Left lung (tissue), 10 donors: ENCODE results near the gene CCL4. TPM values are rescaled to one million over a fixed set of nuclear protein-coding genes. Genes with fewer than 3 reads are reported as not detected.

Experiments used
- ATAC-seq: fragments of 200-7000 bp; cut with Tn5 transposase; one replicate; pipeline ENCODE4 v1.9.1; 2020; ENCODE audit warnings: moderate library complexity
- DNase-seq, 4 donors: peaks; one replicate each; pipeline ENCODE4 v3.0.0-alpha.2; 2013 to 2020
- H3K27ac ChIP-seq, 2 donors: fragments of 200-600 bp; sonication (generic) in 1 of 2; one replicate each; pipeline versions ENCODE4 v1.5.0 to v1.8.0; 2020 to 2021
- H3K27me3 ChIP-seq, 2 donors: fragments of 200-600 bp; sonication (generic) in 1 of 2; one replicate each; pipeline versions ENCODE4 v1.5.0 to v1.8.0; 2020 to 2021
- H3K36me3 ChIP-seq, 2 donors: fragments of 200-600 bp; sonication (generic) in 1 of 2; one replicate each; pipeline versions ENCODE4 v1.5.0 to v1.8.0; 2020 to 2021
- H3K4me1 ChIP-seq, 2 donors: fragments of 200-600 bp; one replicate each; pipeline ENCODE4 v1.8.0; 2021
- H3K4me3 ChIP-seq, 2 donors: fragments of 200-600 bp; sonication (generic) in 1 of 2; one replicate each; pipeline versions ENCODE4 v1.5.0 to v1.8.0; 2020 to 2021; ENCODE audit warnings: mild to moderate bottlenecking in 1 of 2
- H3K9me3 ChIP-seq, 2 donors: fragments of 200-600 bp; sonication (generic) in 1 of 2; one replicate each; pipeline versions ENCODE4 v1.5.0 to v1.8.0; 2020 to 2021
- intact Hi-C, 2 donors: fragments of 100-400 bp; cut with DNase I; formaldehyde crosslinking; loops; one replicate each; pipeline versions ENCODE4 v1.11.2 to v1.14.2; 2022
- polyA plus RNA-seq, 6 donors: library from polyadenylated mRNA; unstranded; fragments of 120-200 nt; gene quantifications; one replicate each; pipeline ENCODE4 v1.2.1, GENCODE V29; 2013; ENCODE audit not compliant: insufficient read length in 6 of 6
- total RNA-seq, 2 donors: library from RNA; stranded (reverse); fragmentation: NEBNext Ultra II Directional; extraction: Animal tissue kit (Norgen Biotek cat#: 25700); gene quantifications; one replicate each; pipeline ENCODE4 v1.2.1, GENCODE V29; 2021
- TF ChIP-seq, protein P1 (sequence below), 2 donors: fragments of 200-600 bp; sonication (generic) in 1 of 2; IDR thresholded peaks; one replicate each; pipeline versions ENCODE4 v1.5.0 to v1.8.0; 2021; ENCODE audit warnings: antibody characterized with exemption in 2 of 2
- donor health status: DM: no; HTN: yes; CAD: no.
- donor health status: DM: no; HTN: no; CAD: no.

The CCL4 gene
- total and polyA plus RNA-seq, 8 donors: 0.72 to 62.0 (median 6.6) TPM

- H3K4me1 ChIP-seq: peaks cover 0 to 11% of the 10 kb centered on the region in 2 donors
- no peak overlapping the region for H3K4me3 ChIP-seq
- H3K9me3 ChIP-seq: no peaks in the 10 kb centered on the region
- intact Hi-C loops: loop anchor here (5.0 to 10.0 kb wide), 2 partner anchors 175 to 177 kb away; no protein-coding TSS in a partner anchor
- no peaks in the 10 kb centered on the region for H3K36me3 ChIP-seq
- ATAC-seq: peak; percentile 49
- H3K27ac ChIP-seq: no peak overlapping the region
- peaks cover 0 to 15% of the 10 kb centered on the region in 2 donors for H3K27me3 ChIP-seq
- no peak for DNase-seq
- TF ChIP-seq, protein P1, sequence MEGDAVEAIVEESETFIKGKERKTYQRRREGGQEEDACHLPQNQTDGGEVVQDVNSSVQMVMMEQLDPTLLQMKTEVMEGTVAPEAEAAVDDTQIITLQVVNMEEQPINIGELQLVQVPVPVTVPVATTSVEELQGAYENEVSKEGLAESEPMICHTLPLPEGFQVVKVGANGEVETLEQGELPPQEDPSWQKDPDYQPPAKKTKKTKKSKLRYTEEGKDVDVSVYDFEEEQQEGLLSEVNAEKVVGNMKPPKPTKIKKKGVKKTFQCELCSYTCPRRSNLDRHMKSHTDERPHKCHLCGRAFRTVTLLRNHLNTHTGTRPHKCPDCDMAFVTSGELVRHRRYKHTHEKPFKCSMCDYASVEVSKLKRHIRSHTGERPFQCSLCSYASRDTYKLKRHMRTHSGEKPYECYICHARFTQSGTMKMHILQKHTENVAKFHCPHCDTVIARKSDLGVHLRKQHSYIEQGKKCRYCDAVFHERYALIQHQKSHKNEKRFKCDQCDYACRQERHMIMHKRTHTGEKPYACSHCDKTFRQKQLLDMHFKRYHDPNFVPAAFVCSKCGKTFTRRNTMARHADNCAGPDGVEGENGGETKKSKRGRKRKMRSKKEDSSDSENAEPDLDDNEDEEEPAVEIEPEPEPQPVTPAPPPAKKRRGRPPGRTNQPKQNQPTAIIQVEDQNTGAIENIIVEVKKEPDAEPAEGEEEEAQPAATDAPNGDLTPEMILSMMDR (IDR thresholded peaks at IDR 0.05): peak in 1 of 2 donors; percentile 47
These were observed 45.7 kb downstream of the CCL4 start for GRCh38 chr17:36149296-36149820.

DNA sequence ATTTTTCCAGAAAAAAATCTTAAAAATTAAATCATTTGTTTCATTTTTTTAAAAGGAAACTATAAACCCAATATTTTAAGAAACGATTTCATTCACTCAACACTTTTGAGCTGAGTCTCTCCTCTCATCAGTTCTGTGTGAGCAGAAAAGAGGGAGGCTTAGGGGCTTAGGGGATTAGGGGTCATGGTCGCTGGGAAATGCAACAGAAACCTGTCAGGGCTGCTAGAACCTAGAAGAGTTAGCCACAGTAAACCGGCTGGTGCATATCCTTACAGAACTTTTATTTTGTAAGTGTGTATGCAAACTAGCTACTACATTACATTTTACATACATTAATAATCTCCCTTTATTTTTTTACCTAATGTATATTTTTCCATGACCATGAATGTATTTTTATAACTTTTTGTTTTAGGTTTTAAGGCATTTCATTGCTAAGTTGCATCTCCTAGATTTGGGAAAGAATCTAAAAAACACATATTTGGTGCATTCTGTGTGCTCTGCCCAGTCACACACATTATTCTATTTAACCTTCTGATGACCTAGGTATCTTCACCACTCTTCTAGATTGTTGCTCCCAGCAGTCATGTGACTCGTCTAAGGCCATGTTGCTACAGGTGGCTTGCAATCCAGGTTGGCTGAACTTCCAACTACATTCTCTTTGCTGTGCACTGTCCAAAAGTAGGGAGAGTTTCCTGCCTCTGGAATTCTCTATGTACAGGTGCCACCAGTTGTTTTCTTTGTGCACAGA is 48.4 kb downstream of the CCL4 start:
- Histone ChIP-seq H3K9me3 (no peaks in the 10 kb centered on the region), H3K27me3 (peaks cover 4 to 15% of the 10 kb centered on the region in 2 donors), H3K27ac (no peak overlapping the region), H3K4me1 (peaks cover 0 to 11% of the 10 kb centered on the region in 2 donors), H3K36me3 (no peaks in the 10 kb centered on the region), H3K4me3 (no peak overlapping the region)
- no peak for ATAC-seq
- TF ChIP-seq, protein P1 (IDR thresholded peaks at IDR 0.05): no peak
- no peak for DNase-seq
- intact Hi-C loops: no loop called here

GRCh38 chr17:36152639-36153120 is 49.1 kb downstream of the CCL4 start:
- Histone ChIP-seq H3K27ac (no peak overlapping the region), H3K4me1 (peaks cover 0 to 11% of the 10 kb centered on the region in 2 donors), H3K36me3 (no peaks in the 10 kb centered on the region), H3K4me3 (no peak overlapping the region), H3K27me3 (peaks cover 4 to 15% of the 10 kb centered on the region in 2 donors), H3K9me3 (no peaks in the 10 kb centered on the region)
- TF ChIP-seq, protein P1 (IDR thresholded peaks at IDR 0.05): no peak
- intact Hi-C loops: no loop called here
- ATAC-seq (no peak), DNase-seq (no peak)

- ATAC-seq (no peak), DNase-seq (no peak)
- Histone ChIP-seq H3K4me3 (no peak overlapping the region), H3K27ac (no peak overlapping the region), H3K4me1 (peaks cover 0 to 8% of the 10 kb centered on the region in 2 donors), H3K9me3 (no peaks in the 10 kb centered on the region), H3K36me3 (no peaks in the 10 kb centered on the region), H3K27me3 (peaks cover 4 to 15% of the 10 kb centered on the region in 2 donors)
- intact Hi-C loops: no loop called here
- TF ChIP-seq, protein P1 (IDR thresholded peaks at IDR 0.05): no peak
These were observed 50.4 kb downstream of the CCL4 start for GRCh38 chr17:36153895-36154610.

Other genes with a start within 250 kb of the CCL4 start
- under 1 TPM in 1 of 2 donors, not detected in 1; 0.37 TPM for gene HEATR9, start 234.9 kb upstream of the CCL4 start, total RNA-seq
- gene HEATR9, start 234.9 kb upstream of the CCL4 start, polyA plus RNA-seq: under 1 TPM in 4 of 6 donors, not detected in 2; 0.17 to 0.28 (median 0.19) TPM
- 10 to 100 TPM in 1 of 2 donors, 1 to 10 TPM in 1; 5.3 to 12.4 TPM for gene CCL5, start 223.5 kb upstream of the CCL4 start, total RNA-seq
- 1 to 10 TPM; 2.9 to 5.8 (median 3.7) TPM for gene CCL5, start 223.5 kb upstream of the CCL4 start, polyA plus RNA-seq
- 1 to 10 TPM in 1 of 2 donors, not detected in 1; 1.8 TPM for gene RDM1, start 173.1 kb upstream of the CCL4 start, total RNA-seq
- gene RDM1, start 173.1 kb upstream of the CCL4 start, polyA plus RNA-seq: 1 to 10 TPM; 2.3 to 4.2 (median 2.5) TPM
- not detected for gene LYZL6, start 160.1 kb upstream of the CCL4 start, total RNA-seq
- not detected for gene LYZL6, start 160.1 kb upstream of the CCL4 start, polyA plus RNA-seq
- gene CCL16, start 122.3 kb upstream of the CCL4 start, total RNA-seq: not detected
- 1 to 10 TPM in 3 of 6 donors, under 1 TPM in 3; 0.40 to 1.2 (median 0.97) TPM for gene CCL16, start 122.3 kb upstream of the CCL4 start, polyA plus RNA-seq
- gene CCL14, start 117.1 kb upstream of the CCL4 start, total RNA-seq: 10 to 100 TPM; 14.2 to 23.3 TPM
- gene CCL14, start 117.1 kb upstream of the CCL4 start, polyA plus RNA-seq: 100 to 1,000 TPM in 2 of 6 donors, 10 to 100 TPM in 4; 64.7 to 123 (median 90.9) TPM
- gene CCL15, start 102.3 kb upstream of the CCL4 start, total RNA-seq: 1 to 10 TPM in 1 of 2 donors, under 1 TPM in 1; 0.23 to 1.3 TPM
- gene CCL15, start 102.3 kb upstream of the CCL4 start, polyA plus RNA-seq: under 1 TPM in 4 of 6 donors, not detected in 2; 0.15 to 0.43 (median 0.33) TPM
- gene CCL23, start 85.9 kb upstream of the CCL4 start, total RNA-seq: 1 to 10 TPM; 6.6 to 9.3 TPM
- under 1 TPM in 4 of 6 donors, not detected in 2; 0.32 to 0.52 (median 0.45) TPM for gene CCL23, start 85.9 kb upstream of the CCL4 start, polyA plus RNA-seq
- gene CCL18, start 39.6 kb upstream of the CCL4 start, total RNA-seq: 100 to 1,000 TPM; 227 to 348 TPM
- gene CCL18, start 39.6 kb upstream of the CCL4 start, polyA plus RNA-seq: under 1 TPM in 1 of 6 donors, not detected in 5; 0.20 TPM
- 10 to 100 TPM in 1 of 2 donors, 1 to 10 TPM in 1; 3.2 to 40.9 TPM for gene CCL3, start 13.7 kb upstream of the CCL4 start, total RNA-seq
- 10 to 100 TPM in 3 of 6 donors, 1 to 10 TPM in 3; 2.0 to 18.6 (median 10.2) TPM for gene CCL3, start 13.7 kb upstream of the CCL4 start, polyA plus RNA-seq
- gene TBC1D3B, start 72.8 kb downstream of the CCL4 start, total RNA-seq: 1 to 10 TPM; 6.7 to 8.8 TPM
- 10 to 100 TPM; 11.2 to 26.5 (median 17.9) TPM for gene TBC1D3B, start 72.8 kb downstream of the CCL4 start, polyA plus RNA-seq
- 10 to 100 TPM in 1 of 2 donors, under 1 TPM in 1; 0.38 to 11.7 TPM for gene CCL3L1, start 92.9 kb downstream of the CCL4 start, total RNA-seq
- gene CCL3L1, start 92.9 kb downstream of the CCL4 start, polyA plus RNA-seq: 1 to 10 TPM in 4 of 6 donors, under 1 TPM in 2; 0.25 to 5.3 (median 1.8) TPM
- 10 to 100 TPM in 1 of 2 donors, 1 to 10 TPM in 1; 1.9 to 37.6 TPM for gene CCL4L2, start 107.2 kb downstream of the CCL4 start, total RNA-seq
- 1 to 10 TPM in 5 of 6 donors, under 1 TPM in 1; 0.81 to 7.6 (median 4.1) TPM for gene CCL4L2, start 107.2 kb downstream of the CCL4 start, polyA plus RNA-seq
- under 1 TPM; 0.58 to 0.76 TPM for gene TBC1D3I, start 160.7 kb downstream of the CCL4 start, total RNA-seq
- 1 to 10 TPM in 1 of 6 donors, under 1 TPM in 4, not detected in 1; 0.66 to 2.0 (median 0.84) TPM for gene TBC1D3I, start 160.7 kb downstream of the CCL4 start, polyA plus RNA-seq
- not detected for gene TBC1D3G, start 220.1 kb downstream of the CCL4 start, total RNA-seq
- not detected for gene TBC1D3G, start 220.1 kb downstream of the CCL4 start, polyA plus RNA-seq